GM12878 (cell line): ENCODE results near the gene NAP1L1. TPM values are rescaled to one million over a fixed set of nuclear protein-coding genes. Genes with fewer than 3 reads are reported as not detected.

ENCODE experiments used
- ELK1 ChIP-seq: IDR thresholded peaks from 2 replicates; pipeline ENCODE4 v1.6.1; 2012; ENCODE audit warnings: low read depth, low read length, improper control_type of control experiment
- NFYB ChIP-seq: IDR thresholded peaks from 2 replicates; pipeline ENCODE4 v1.6.1; 2011; ENCODE audit warnings: low read depth, mild to moderate bottlenecking, low read length, improper control_type of control experiment, moderate library complexity; ENCODE audit not compliant: insufficient read depth
- SREBF2 ChIP-seq: IDR thresholded peaks from 2 replicates; pipeline ENCODE4 v1.6.1; 2012; ENCODE audit warnings: mild to moderate bottlenecking, low read length
- WRNIP1 ChIP-seq: IDR thresholded peaks from 2 replicates; pipeline ENCODE4 v1.6.1; 2011; ENCODE audit warnings: low read depth, low read length, improper control_type of control experiment, borderline replicate concordance
- ZNF274 ChIP-seq: IDR thresholded peaks from one replicate; pipeline ENCODE4 v1.8.0; 2011; ENCODE audit not compliant: insufficient read length, insufficient read depth
- polyA plus RNA-seq, 11 experiments: library from polyadenylated mRNA; depleted of rRNA in 4 of 11; unstranded in 6 of 11; stranded (reverse) in 5 of 11; fragments of >200 nt; fragmentation: Nextera tagmentation in 4 of 11; fragmentation: Illumina TruSeq in 1 of 11; extraction: Ambion mirVana in 4 of 11; extraction: Trizol in 1 of 11; gene quantifications; 1 replicate in 1 of 11; 2 replicates in 10 of 11; pipeline versions ENCODE4 v1.2.1 to v1.2.3, GENCODE V29; 2011 to 2016; ENCODE audit warnings: inconsistent platforms in 2 of 11, missing spikeins in 2 of 11, low read depth in 1 of 11
- total RNA-seq, 4 experiments: library from RNA; depleted of rRNA in 3 of 4; stranded (reverse); fragments of >200 nt in 3 of 4; fragmentation: Illumina TruSeq in 1 of 4; extraction: Trizol in 1 of 4; gene quantifications; 2 replicates each; pipeline versions ENCODE4 v1.2.1 to v1.2.3, GENCODE V29; 2013 to 2021
- TF ChIP-seq, protein P1 (sequence below): fragments of 450-650 bp; conservative IDR thresholded peaks from 2 replicates; pipeline ENCODE4 v1.6.1; 2017; ENCODE audit warnings: mild to moderate bottlenecking, moderate library complexity
- TF ChIP-seq, protein P2 (sequence below): IDR thresholded peaks from 2 replicates; pipeline ENCODE4 v1.6.1; 2012; ENCODE audit warnings: improper control_type of control experiment, low read depth, low read length; ENCODE audit not compliant: insufficient replicate concordance

NAP1L1 gene
- total and polyA plus RNA-seq, 10 of the 15 experiments (the other 5 are each of a cell fraction or from before 2014, with no cell fraction given) = 256 to 1,036 (median 536) TPM

GRCh38 chr12:76109879-76110278 lies 25.4 kb upstream of the NAP1L1 start (continued):
- TF ChIP-seq, protein P1, sequence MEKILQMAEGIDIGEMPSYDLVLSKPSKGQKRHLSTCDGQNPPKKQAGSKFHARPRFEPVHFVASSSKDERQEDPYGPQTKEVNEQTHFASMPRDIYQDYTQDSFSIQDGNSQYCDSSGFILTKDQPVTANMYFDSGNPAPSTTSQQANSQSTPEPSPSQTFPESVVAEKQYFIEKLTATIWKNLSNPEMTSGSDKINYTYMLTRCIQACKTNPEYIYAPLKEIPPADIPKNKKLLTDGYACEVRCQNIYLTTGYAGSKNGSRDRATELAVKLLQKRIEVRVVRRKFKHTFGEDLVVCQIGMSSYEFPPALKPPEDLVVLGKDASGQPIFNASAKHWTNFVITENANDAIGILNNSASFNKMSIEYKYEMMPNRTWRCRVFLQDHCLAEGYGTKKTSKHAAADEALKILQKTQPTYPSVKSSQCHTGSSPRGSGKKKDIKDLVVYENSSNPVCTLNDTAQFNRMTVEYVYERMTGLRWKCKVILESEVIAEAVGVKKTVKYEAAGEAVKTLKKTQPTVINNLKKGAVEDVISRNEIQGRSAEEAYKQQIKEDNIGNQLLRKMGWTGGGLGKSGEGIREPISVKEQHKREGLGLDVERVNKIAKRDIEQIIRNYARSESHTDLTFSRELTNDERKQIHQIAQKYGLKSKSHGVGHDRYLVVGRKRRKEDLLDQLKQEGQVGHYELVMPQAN = no peak
- no peak for TF ChIP-seq WRNIP1
- no peak for TF ChIP-seq NFYB
- no peak for TF ChIP-seq SREBF2
- TF ChIP-seq, protein P2, sequence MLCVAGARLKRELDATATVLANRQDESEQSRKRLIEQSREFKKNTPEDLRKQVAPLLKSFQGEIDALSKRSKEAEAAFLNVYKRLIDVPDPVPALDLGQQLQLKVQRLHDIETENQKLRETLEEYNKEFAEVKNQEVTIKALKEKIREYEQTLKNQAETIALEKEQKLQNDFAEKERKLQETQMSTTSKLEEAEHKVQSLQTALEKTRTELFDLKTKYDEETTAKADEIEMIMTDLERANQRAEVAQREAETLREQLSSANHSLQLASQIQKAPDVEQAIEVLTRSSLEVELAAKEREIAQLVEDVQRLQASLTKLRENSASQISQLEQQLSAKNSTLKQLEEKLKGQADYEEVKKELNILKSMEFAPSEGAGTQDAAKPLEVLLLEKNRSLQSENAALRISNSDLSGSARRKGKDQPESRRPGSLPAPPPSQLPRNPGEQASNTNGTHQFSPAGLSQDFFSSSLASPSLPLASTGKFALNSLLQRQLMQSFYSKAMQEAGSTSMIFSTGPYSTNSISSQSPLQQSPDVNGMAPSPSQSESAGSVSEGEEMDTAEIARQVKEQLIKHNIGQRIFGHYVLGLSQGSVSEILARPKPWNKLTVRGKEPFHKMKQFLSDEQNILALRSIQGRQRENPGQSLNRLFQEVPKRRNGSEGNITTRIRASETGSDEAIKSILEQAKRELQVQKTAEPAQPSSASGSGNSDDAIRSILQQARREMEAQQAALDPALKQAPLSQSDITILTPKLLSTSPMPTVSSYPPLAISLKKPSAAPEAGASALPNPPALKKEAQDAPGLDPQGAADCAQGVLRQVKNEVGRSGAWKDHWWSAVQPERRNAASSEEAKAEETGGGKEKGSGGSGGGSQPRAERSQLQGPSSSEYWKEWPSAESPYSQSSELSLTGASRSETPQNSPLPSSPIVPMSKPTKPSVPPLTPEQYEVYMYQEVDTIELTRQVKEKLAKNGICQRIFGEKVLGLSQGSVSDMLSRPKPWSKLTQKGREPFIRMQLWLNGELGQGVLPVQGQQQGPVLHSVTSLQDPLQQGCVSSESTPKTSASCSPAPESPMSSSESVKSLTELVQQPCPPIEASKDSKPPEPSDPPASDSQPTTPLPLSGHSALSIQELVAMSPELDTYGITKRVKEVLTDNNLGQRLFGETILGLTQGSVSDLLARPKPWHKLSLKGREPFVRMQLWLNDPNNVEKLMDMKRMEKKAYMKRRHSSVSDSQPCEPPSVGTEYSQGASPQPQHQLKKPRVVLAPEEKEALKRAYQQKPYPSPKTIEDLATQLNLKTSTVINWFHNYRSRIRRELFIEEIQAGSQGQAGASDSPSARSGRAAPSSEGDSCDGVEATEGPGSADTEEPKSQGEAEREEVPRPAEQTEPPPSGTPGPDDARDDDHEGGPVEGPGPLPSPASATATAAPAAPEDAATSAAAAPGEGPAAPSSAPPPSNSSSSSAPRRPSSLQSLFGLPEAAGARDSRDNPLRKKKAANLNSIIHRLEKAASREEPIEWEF = no peak
- TF ChIP-seq ELK1 = no peak
- no peak for TF ChIP-seq ZNF274
